DND-41 (cell line): ENCODE results near the gene NUAK1.

Source experiments
- ATAC-seq: fragments of 200-7000 bp; cut with Tn5 transposase; 3 replicates; pipeline ENCODE4 v1.9.1; 2021; ENCODE audit warnings: low read depth; ENCODE audit not compliant: insufficient read depth
- DNase-seq: peaks from one replicate; pipeline ENCODE4 v3.0.0-alpha.2; 2020
- H2AFZ ChIP-seq: 2 replicates; pipeline ENCODE4 v1.6.0; 2012; ENCODE audit warnings: low read depth, low read length
- H3K27ac ChIP-seq: 2 replicates; pipeline ENCODE4 v1.5.1; 2012; ENCODE audit warnings: low read length, inconsistent platforms
- H3K27me3 ChIP-seq: fragments of 200-600 bp; sonication (generic); 2 replicates; pipeline ENCODE4 v1.6.0; 2012; ENCODE audit warnings: low read length, mild to moderate bottlenecking, inconsistent platforms; ENCODE audit not compliant: insufficient read depth, poor library complexity
- H3K36me3 ChIP-seq: 2 replicates; pipeline ENCODE4 v1.5.1; 2012; ENCODE audit warnings: low read length, inconsistent platforms; ENCODE audit not compliant: insufficient read depth
- H3K4me1 ChIP-seq: 2 replicates; pipeline ENCODE4 v1.5.1; 2012; ENCODE audit warnings: mild to moderate bottlenecking, low read length; ENCODE audit not compliant: insufficient read depth
- H3K4me2 ChIP-seq: 2 replicates; pipeline ENCODE4 v1.6.0; 2012; ENCODE audit warnings: mild to moderate bottlenecking, moderate library complexity, low read length, inconsistent platforms; ENCODE audit not compliant: insufficient read depth
- H3K4me3 ChIP-seq, 2 experiments: fragments of 200-600 bp in 1 of 2; shearing (Covaris generic) in 1 of 2; 2 replicates each; pipeline ENCODE4 v1.5.1; 2012 to 2016; ENCODE audit warnings: inconsistent platforms in 2 of 2, low read length in 2 of 2, mild to moderate bottlenecking in 2 of 2, low read depth in 1 of 2, moderate library complexity in 1 of 2
- H3K79me2 ChIP-seq: 2 replicates; pipeline ENCODE4 v1.6.0; 2012; ENCODE audit warnings: low read length, inconsistent platforms; ENCODE audit not compliant: insufficient read depth
- H3K9ac ChIP-seq: 2 replicates; pipeline ENCODE4 v1.6.0; 2012; ENCODE audit warnings: low read depth, mild to moderate bottlenecking, inconsistent platforms, low read length, moderate library complexity
- H3K9me3 ChIP-seq: 2 replicates; pipeline ENCODE4 v1.5.1; 2012; ENCODE audit warnings: low read length, moderate library complexity, mild to moderate bottlenecking, inconsistent platforms; ENCODE audit not compliant: insufficient read depth, severe bottlenecking
- H4K20me1 ChIP-seq: 2 replicates; pipeline ENCODE4 v1.6.0; 2012; ENCODE audit warnings: low read length; ENCODE audit not compliant: insufficient read depth
- EZH2 ChIP-seq: IDR thresholded peaks from 3 replicates; pipeline ENCODE4 v1.6.1; 2012; ENCODE audit warnings: borderline replicate concordance, low read depth, mild to moderate bottlenecking, moderate library complexity, low read length, inconsistent platforms; ENCODE audit not compliant: severe bottlenecking
- TF ChIP-seq, protein P1 (sequence below): IDR thresholded peaks from 2 replicates; pipeline ENCODE4 v1.5.1; 2012; ENCODE audit warnings: borderline replicate concordance, low read length, moderate library complexity, mild to moderate bottlenecking; ENCODE audit not compliant: poor library complexity, severe bottlenecking; ENCODE audit errors: extremely low read depth

The NUAK1 gene

GRCh38 chr12:106035421-106035820 lies 103.3 kb downstream of the NUAK1 start:
- H3K79me2 ChIP-seq = no peaks in the 10 kb centered on the region
- no peaks in the 10 kb centered on the region for H3K4me1 ChIP-seq
- TF ChIP-seq, protein P1, sequence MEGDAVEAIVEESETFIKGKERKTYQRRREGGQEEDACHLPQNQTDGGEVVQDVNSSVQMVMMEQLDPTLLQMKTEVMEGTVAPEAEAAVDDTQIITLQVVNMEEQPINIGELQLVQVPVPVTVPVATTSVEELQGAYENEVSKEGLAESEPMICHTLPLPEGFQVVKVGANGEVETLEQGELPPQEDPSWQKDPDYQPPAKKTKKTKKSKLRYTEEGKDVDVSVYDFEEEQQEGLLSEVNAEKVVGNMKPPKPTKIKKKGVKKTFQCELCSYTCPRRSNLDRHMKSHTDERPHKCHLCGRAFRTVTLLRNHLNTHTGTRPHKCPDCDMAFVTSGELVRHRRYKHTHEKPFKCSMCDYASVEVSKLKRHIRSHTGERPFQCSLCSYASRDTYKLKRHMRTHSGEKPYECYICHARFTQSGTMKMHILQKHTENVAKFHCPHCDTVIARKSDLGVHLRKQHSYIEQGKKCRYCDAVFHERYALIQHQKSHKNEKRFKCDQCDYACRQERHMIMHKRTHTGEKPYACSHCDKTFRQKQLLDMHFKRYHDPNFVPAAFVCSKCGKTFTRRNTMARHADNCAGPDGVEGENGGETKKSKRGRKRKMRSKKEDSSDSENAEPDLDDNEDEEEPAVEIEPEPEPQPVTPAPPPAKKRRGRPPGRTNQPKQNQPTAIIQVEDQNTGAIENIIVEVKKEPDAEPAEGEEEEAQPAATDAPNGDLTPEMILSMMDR = no peak
- no peak for TF ChIP-seq EZH2
- DNase-seq (no peak), ATAC-seq (no peak)
- no peak overlapping the region for H2AFZ ChIP-seq
- H3K27ac ChIP-seq = no peak overlapping the region
- H4K20me1 ChIP-seq = no peaks in the 10 kb centered on the region
- H3K4me2 ChIP-seq = no peak overlapping the region
- H3K4me3 ChIP-seq = no peak overlapping the region
- H3K9me3 ChIP-seq = no peaks in the 10 kb centered on the region
- no peaks in the 10 kb centered on the region for H3K36me3 ChIP-seq
- no peak overlapping the region for H3K9ac ChIP-seq
- peaks cover 6% of the 10 kb centered on the region for H3K27me3 ChIP-seq

DNA sequence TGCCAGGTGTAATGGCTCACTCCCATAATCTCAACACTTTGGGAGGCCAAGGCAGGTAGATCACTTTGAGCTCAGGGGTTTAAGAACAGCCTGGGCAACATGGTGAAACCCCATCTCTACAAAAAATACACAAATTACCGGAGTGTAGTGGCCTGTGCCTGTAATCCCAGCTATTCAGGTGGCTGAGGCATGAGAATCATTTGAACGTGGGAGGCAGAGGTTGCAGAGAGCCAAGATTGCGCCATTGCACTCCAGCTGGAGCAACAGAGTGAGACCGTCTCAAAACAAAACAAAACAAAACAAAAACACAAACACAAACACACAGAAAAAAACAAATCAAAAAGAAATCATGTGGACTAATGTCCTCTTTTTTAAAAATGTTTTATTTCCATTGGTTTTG lies 104.4 kb downstream of the NUAK1 start:
- H3K27me3 ChIP-seq = peaks cover 6% of the 10 kb centered on the region
- ATAC-seq (no peak), DNase-seq (no peak)
- H2AFZ ChIP-seq = no peak overlapping the region
- H3K4me1 ChIP-seq = no peaks in the 10 kb centered on the region
- H3K9ac ChIP-seq = no peak overlapping the region
- no peak overlapping the region for H3K4me2 ChIP-seq
- no peaks in the 10 kb centered on the region for H3K79me2 ChIP-seq
- no peaks in the 10 kb centered on the region for H4K20me1 ChIP-seq
- TF ChIP-seq EZH2 = no peak
- TF ChIP-seq, protein P1 = no peak
- H3K27ac ChIP-seq = no peak overlapping the region
- no peak overlapping the region for H3K4me3 ChIP-seq
- no peaks in the 10 kb centered on the region for H3K9me3 ChIP-seq
- H3K36me3 ChIP-seq = no peaks in the 10 kb centered on the region

GRCh38 chr12:106033161-106033675 lies 105.5 kb downstream of the NUAK1 start:
- Histone ChIP-seq H3K9ac (no peak overlapping the region), H2AFZ (no peak overlapping the region), H3K4me3 (no peak overlapping the region), H4K20me1 (no peaks in the 10 kb centered on the region), H3K4me2 (no peak overlapping the region), H3K79me2 (no peaks in the 10 kb centered on the region), H3K36me3 (no peaks in the 10 kb centered on the region), H3K4me1 (no peaks in the 10 kb centered on the region), H3K9me3 (no peaks in the 10 kb centered on the region), H3K27ac (no peak overlapping the region), H3K27me3 (peaks cover 6% of the 10 kb centered on the region)
- no peak for ATAC-seq
- TF ChIP-seq EZH2 = no peak
- TF ChIP-seq, protein P1 = no peak
- DNase-seq = no peak

DNA sequence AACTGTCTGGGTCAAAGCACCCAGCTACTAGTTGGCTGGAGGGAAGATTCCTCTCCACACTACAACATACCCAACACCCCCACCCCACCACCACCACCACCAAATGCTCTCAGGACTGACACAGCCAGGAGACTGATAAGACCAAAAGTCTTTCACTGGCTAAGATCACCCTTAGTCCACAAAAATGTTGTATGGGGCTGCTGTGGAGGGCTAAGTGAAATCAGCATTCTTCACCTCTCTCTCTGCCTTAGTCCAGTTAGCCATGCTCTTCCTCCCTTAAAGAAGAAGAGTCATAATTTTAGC lies 106.2 kb downstream of the NUAK1 start:
- TF ChIP-seq EZH2 = no peak
- TF ChIP-seq, protein P1 = no peak
- no peak for ATAC-seq

More for the DNA sequence above, 106.2 kb downstream of the NUAK1 start:
- H3K27ac ChIP-seq = no peak overlapping the region
- H3K9me3 ChIP-seq = no peaks in the 10 kb centered on the region
- H3K9ac ChIP-seq = no peak overlapping the region
- H3K4me1 ChIP-seq = no peaks in the 10 kb centered on the region
- no peaks in the 10 kb centered on the region for H3K79me2 ChIP-seq
- H3K4me2 ChIP-seq = no peak overlapping the region
- H2AFZ ChIP-seq = no peak overlapping the region
- H3K27me3 ChIP-seq = peaks cover 6% of the 10 kb centered on the region
- DNase-seq = no peak
- H3K36me3 ChIP-seq = no peaks in the 10 kb centered on the region
- no peaks in the 10 kb centered on the region for H4K20me1 ChIP-seq
- H3K4me3 ChIP-seq = no peak overlapping the region
